ENCODE measurements around the gene PRICKLE4. TPM values are rescaled to one million over a fixed set of nuclear protein-coding genes. Genes with fewer than 3 reads are reported as not detected.

The PRICKLE4 gene
- total and polyA plus RNA-seq, 2 of the 13 experiments (the other 11 are each of a cell fraction or from before 2014, with no cell fraction given) = 0.92 to 1.2 TPM

GRCh38 chr6:41787219-41787917, 6.8 kb downstream of the PRICKLE4 start, which contains the start of gene TOMM6 (continued):
- no peak for TF ChIP-seq FOXM1 (CRISPR knock-in tag; IDR thresholded peaks at IDR 0.05)
- no peak for TF ChIP-seq ARNT (IDR thresholded peaks at IDR 0.05)
- no peak for TF ChIP-seq CHD4 (IDR thresholded peaks at IDR 0.05; ENCODE audit: borderline replicate concordance, low read length)
- TF ChIP-seq ARID5B (CRISPR knock-in tag; IDR thresholded peaks at IDR 0.05) = peak; percentile 77
- TF ChIP-seq CREBL2 (CRISPR knock-in tag; IDR thresholded peaks at IDR 0.05; ENCODE audit: borderline replicate concordance) = no peak; the same call in 1 of the 2 replicates
- TF ChIP-seq AFF4 (CRISPR knock-in tag; IDR thresholded peaks at IDR 0.05) = no peak
- no peak for TF ChIP-seq ZNF235 (CRISPR knock-in tag; IDR thresholded peaks at IDR 0.05; ENCODE audit: borderline replicate concordance)
- no peak for TF ChIP-seq ZNF441 (CRISPR knock-in tag; IDR thresholded peaks at IDR 0.05; ENCODE audit: borderline replicate concordance)
- no peak for TF ChIP-seq RNF2 (conservative IDR thresholded peaks at IDR 0.05; ENCODE audit: low read depth)
- peak; percentile 56; the same call in 1 of the 2 replicates for TF ChIP-seq PHF21A (CRISPR knock-in tag; IDR thresholded peaks at IDR 0.05)
- TF ChIP-seq TCF7L2 (IDR thresholded peaks at IDR 0.05; ENCODE audit: low read depth, low read length) = no peak
- peak; percentile 80; the same call in 1 of the 2 replicates for TF ChIP-seq ZNF33A (CRISPR knock-in tag; IDR thresholded peaks at IDR 0.05; ENCODE audit: borderline replicate concordance)
- TF ChIP-seq PTBP1 (IDR thresholded peaks at IDR 0.05; ENCODE audit: low read depth, low read length, poor library complexity, severe bottlenecking) = no peak
- TF ChIP-seq EED (CRISPR knock-in tag; IDR thresholded peaks at IDR 0.05) = peak; percentile 52; the same call in 1 of the 2 replicates
- TF ChIP-seq AHR (CRISPR knock-in tag; IDR thresholded peaks at IDR 0.05) = peak; percentile 89; the same call in 1 of the 2 replicates
- peak; percentile 76 for TF ChIP-seq SP2 (CRISPR knock-in tag; IDR thresholded peaks at IDR 0.05)
- TF ChIP-seq ZNF557 (CRISPR knock-in tag; IDR thresholded peaks at IDR 0.05) = no peak; the same call in 1 of the 2 replicates
- peak; percentile 41; the same call in 1 of the 2 replicates for TF ChIP-seq ZNF160 (CRISPR knock-in tag; IDR thresholded peaks at IDR 0.05)
- TF ChIP-seq HDAC6 (IDR thresholded peaks at IDR 0.05; ENCODE audit: low read depth, low read length) = no peak
- peak; percentile 73; the same call in 1 of the 2 replicates for TF ChIP-seq ZBTB38 (CRISPR knock-in tag; IDR thresholded peaks at IDR 0.05)
- TF ChIP-seq GMEB2 (CRISPR knock-in tag; IDR thresholded peaks at IDR 0.05; ENCODE audit: low read depth) = peak; percentile 48; the same call in 1 of the 2 replicates

Measured in HepG2 (cell line).